GM19468 (cell line): ENCODE data around the gene GRIK4.

Experiments
- ATAC-seq: cut with Tn5 transposase; IDR thresholded peaks from one replicate; pipeline ENCODE4 v1.9.1; 2021; ENCODE audit warnings: mild to moderate bottlenecking, moderate library complexity, moderate number of reproducible peaks; ENCODE audit not compliant: unreplicated experiment; ENCODE audit errors: extremely low read depth

Gene GRIK4

GRCh38 chr11:120546312-120547205 lies 35.0 kb downstream of the GRIK4 start:
- ATAC-seq, result no peak

- ATAC-seq, result no peak
These were observed 35.8 kb downstream of the GRIK4 start for GRCh38 chr11:120547316-120547715.

- ATAC-seq, result no peak
These were observed 36.5 kb downstream of the GRIK4 start for GRCh38 chr11:120547811-120548681.

GRCh38 chr11:120548682-120549209 lies 37.2 kb downstream of the GRIK4 start:
- no peak for ATAC-seq

- no peak for ATAC-seq
These were observed 37.8 kb downstream of the GRIK4 start for GRCh38 chr11:120549346-120549745.

DNA sequence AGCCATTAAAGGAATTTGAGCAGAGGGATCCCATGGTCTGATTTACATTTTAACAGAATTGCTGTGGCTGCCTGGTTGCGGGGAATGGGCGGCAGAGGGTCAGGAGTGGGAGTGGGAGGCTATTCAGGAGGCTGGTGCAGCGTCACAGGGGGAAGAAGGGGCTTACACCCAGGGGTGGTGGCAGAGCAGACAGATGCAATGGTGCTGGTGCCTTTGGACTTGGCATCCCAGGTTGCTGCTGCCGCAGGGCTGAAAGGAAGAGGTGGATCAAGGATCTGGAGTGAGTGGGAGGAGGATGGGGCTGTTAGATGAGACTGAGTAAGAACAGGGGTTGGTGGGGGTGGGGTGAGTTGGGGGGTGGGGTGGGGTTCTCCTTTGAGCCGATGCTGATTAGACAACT lies 38.5 kb downstream of the GRIK4 start:
- ATAC-seq, result no peak

DNA sequence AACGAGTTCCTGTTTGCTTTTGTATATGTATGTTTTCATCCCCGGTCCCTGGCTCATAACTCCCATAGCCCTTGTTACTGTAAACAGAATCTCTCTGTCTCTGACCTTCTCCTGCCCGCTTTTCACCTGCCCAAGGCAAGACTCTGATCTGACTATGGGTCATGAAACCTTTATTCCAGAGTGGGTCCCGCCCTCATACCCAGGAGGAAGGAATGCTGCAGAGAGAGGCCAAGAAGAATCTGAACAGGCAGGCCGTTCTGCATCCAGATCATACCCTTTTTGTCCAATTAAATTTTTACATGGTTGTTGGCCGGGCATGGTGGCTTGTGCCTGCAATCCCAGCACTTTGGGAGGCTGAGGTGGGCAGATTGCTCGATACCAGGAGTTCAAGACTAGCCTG lies 39.6 kb downstream of the GRIK4 start:
- ATAC-seq, result no peak

GRCh38 chr11:120554766-120555432 lies 43.4 kb downstream of the GRIK4 start:
- ATAC-seq, result no peak

DNA sequence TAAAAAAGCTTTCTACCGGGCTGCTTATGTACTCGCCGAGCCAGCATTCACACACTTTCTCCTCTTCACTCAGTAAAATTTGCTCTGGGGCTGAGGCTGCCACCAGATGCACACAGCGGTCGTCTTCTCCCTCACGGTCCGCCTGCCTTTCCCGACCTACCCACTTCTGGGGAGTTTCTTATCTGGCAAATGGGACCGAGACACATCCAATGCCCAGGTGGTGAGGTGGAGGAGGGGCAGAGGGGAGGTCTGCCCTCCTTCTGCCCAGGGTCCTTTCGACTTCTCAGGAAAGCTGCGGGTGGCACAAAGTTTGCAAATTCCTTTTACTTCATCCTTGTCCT lies 43.9 kb downstream of the GRIK4 start:
- no peak for ATAC-seq

DNA sequence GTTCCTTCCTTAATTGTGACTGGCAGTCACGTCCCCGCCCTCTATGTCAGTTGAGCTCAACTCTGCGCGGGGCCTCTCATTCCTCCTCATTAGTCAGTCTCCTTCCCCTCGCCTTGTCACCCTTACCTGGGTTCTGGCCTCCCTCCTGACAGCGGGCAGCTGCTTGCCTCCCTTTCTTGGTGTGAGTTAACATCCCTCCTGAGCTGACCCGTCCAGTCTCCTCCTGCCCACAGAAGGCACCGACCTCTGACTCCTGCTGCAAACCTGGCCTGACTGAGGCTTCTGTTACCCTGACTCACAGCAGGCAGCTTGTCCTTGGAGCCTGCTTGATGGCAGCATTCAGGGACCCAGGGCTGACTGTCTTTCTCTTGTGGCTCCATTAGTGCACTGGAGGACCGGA lies 45.2 kb downstream of the GRIK4 start:
- no peak for ATAC-seq

DNA sequence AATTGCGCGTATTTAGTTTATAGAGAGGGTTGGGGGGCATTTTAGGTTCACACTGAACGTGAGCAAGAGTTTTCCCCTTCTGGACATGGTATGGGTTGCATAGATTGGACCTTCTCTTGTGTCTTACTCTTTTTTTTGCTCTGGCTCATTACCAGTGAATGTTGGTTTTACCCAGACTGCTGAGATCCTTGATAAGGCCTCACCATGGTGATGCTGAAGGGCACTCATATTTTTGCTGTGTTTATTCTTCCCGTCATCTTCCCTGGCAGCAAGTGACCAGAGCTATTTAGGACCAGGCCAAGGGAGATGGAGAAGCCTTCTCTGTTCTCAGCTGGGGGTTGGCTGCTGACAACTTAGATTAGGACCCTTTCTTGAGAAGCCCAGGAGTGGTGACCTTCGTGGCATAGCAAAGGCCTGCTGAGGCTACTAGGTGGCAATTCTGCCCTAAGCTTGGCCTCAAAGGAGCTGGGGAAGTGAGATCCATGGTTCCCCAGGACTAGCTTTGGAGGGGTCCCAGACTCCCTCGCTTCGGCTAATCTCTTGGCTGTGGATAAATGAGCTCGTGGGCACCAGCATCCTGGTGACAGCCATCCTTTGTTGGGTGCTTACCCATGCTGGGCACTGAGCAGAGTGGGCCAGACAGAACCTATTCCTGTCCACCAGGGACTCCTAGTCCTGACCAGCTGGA lies 47.3 kb downstream of the GRIK4 start:
- ATAC-seq, result no peak

DNA sequence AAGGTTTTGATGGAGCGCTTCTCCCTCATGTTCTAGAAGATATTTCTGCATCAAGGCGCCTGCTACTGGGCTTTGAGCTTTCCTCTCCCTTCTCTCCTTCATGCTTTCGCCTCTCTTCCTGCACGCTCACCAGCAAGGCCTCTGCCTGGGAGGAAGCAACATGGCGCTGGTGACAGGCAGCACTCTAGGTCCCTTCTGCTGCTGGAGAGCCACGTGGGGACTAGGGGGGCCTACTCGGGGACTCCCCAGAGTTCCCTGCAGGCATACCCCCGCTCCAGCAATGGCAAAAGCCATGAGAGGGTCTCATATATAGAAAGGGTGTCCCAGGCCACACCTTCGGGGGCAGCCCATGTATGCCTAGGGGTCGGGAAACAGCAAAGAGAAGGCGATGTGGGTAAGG lies 49.7 kb downstream of the GRIK4 start:
- no peak for ATAC-seq

DNA sequence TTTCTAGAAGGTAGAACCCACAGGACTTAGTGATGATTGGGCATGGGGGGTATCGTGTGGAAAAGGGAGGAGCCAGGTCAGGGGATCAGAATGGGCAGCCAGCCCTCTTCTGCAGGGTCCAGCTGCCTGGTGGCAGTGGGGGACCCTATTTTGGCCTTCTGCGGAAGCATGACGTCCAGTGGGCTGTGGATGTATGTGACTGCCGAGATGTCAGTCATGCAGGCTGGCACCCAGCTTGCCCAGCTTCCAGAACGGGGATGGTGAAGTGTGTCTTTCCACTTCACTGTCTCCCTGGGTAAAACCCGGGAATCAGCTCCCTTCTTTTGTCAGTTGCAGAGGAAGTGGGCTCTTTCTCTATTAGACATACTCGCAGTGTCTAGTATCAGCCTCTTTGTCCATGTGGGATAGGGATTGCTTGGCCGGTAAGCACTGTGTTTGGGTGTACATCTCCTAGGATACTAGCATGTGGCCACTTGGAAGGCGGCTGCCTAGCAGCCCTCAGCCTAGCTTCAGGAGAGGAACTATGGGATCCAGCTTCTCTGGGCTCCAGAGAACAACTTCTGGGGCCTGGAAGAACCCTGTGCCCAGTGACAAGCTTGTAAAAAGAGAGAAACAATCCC lies 51.4 kb downstream of the GRIK4 start:
- no peak for ATAC-seq

GRCh38 chr11:120563703-120564572 lies 52.4 kb downstream of the GRIK4 start:
- no peak for ATAC-seq

- ATAC-seq, result peak; percentile 27
These were observed 53.2 kb downstream of the GRIK4 start for GRCh38 chr11:120564573-120565311.

DNA sequence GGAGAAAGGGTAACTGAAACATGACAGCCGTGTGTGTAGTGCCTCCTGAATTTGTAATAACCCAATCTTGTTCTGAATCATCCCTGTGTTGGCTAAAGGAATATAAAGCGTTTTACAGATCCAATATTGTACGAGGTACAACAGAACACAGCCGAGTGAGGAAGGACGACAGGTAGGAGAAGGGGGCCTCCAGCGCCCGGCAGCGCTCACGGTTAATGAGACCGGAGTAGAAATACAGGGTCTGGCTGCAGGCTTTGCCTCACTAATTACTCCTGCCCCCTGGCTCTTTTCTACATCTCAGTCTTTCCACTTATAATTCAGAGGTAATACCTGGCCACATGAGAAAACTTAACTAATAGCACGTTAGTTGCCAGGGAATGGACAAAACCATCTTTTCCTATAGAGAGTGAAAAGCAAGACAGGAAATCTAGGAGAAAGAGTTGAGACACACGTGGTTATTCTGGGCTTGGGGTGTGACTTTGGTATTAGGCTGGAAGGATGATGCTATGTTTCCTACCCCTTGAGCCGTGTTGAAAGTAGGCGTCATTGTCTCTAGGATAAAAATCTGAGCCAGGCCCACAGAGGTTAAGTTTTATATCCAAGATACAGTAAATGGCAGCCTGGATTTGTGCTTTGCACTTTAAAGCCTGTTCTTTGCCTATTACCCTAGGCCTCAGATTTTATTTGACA lies 54.1 kb downstream of the GRIK4 start:
- ATAC-seq, result no peak

DNA sequence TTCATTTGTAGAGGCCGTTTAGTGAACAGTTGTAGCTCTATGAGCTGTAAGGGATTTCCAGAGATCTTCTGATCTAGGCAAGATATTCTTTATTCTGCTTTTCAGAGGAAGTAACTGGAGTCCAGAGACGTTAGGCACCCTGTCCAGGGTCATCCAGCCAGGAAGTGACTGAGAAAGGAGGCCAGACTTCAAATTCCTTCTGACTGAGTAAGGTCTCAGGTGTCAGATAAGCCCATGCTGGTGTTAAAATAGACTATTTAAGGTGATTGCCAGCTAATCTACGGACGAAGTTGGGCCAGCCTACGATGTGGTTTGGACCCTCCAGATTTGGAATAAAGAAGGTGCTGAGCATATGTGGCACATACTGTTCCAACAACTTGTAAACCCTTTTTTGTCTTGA lies 54.6 kb downstream of the GRIK4 start:
- ATAC-seq, result no peak
